ENCODE data around the gene CYB5A. TPM values are rescaled to one million over a fixed set of nuclear protein-coding genes. Genes with fewer than 3 reads are reported as not detected.

CYB5A gene
- total RNA-seq, 2 experiments from 2014 or later: 77.8 to 78.3 TPM

- no peak for DNase-seq
- H3K4me1 Mint-ChIP-seq (ENCODE audit: low read depth): peaks cover 32% of the 10 kb centered on the region
- intact Hi-C loops (cut with micrococcal nuclease): no loop called here
- H3K4me3 Mint-ChIP-seq: no peak overlapping the region
- no peaks in the 10 kb centered on the region for H3K9me3 Mint-ChIP-seq
- CTCF ChIA-PET: interaction anchor here (0.6 kb wide), 1 partner anchor 268 kb away, joined by 5 read pairs; no protein-coding TSS in a partner anchor
- H3K27me3 Mint-ChIP-seq (ENCODE audit: low read depth): no peaks in the 10 kb centered on the region
- H3K27ac Mint-ChIP-seq: no peak overlapping the region
- H3K36me3 Mint-ChIP-seq (ENCODE audit: low read depth): no peaks in the 10 kb centered on the region
Measured at GRCh38 chr18:74283646-74284045, 8.1 kb downstream of the CYB5A start.

- Mint-ChIP-seq H3K27me3 (ENCODE audit: low read depth) (no peaks in the 10 kb centered on the region), H3K4me3 (no peak overlapping the region), H3K36me3 (ENCODE audit: low read depth) (no peaks in the 10 kb centered on the region), H3K9me3 (no peaks in the 10 kb centered on the region), H3K4me1 (ENCODE audit: low read depth) (peaks cover 30% of the 10 kb centered on the region), H3K27ac (no peak overlapping the region)
- CTCF ChIA-PET: interaction anchor here (0.6 kb wide), 1 partner anchor 269 kb away, joined by 5 read pairs; no protein-coding TSS in a partner anchor
- intact Hi-C loops (cut with micrococcal nuclease): no loop called here
- DNase-seq: peak; percentile 13
Measured at GRCh38 chr18:74282755-74283554, 8.8 kb downstream of the CYB5A start.

GRCh38 chr18:74281980-74282754 is 9.6 kb downstream of the CYB5A start:
- Mint-ChIP-seq H3K27ac (no peak overlapping the region), H3K4me1 (ENCODE audit: low read depth) (peaks cover 22% of the 10 kb centered on the region), H3K27me3 (ENCODE audit: low read depth) (no peaks in the 10 kb centered on the region), H3K4me3 (no peak overlapping the region), H3K36me3 (ENCODE audit: low read depth) (peaks cover 5% of the 10 kb centered on the region), H3K9me3 (no peaks in the 10 kb centered on the region)
- intact Hi-C loops (cut with micrococcal nuclease): no loop called here
- CTCF ChIA-PET: no interaction called here
- no peak for DNase-seq

- no peak for DNase-seq
- CTCF ChIA-PET: no interaction called here
- Mint-ChIP-seq H3K9me3 (no peaks in the 10 kb centered on the region), H3K4me3 (no peak overlapping the region), H3K27me3 (ENCODE audit: low read depth) (no peaks in the 10 kb centered on the region), H3K4me1 (ENCODE audit: low read depth) (peaks cover 22% of the 10 kb centered on the region), H3K36me3 (ENCODE audit: low read depth) (peaks cover 5% of the 10 kb centered on the region), H3K27ac (no peak overlapping the region)
- intact Hi-C loops (cut with micrococcal nuclease): no loop called here
Measured at GRCh38 chr18:74281011-74281979, 10.5 kb downstream of the CYB5A start.

- Mint-ChIP-seq H3K4me3 (no peak overlapping the region), H3K27ac (no peak overlapping the region), H3K4me1 (ENCODE audit: low read depth) (peaks cover 22% of the 10 kb centered on the region), H3K36me3 (ENCODE audit: low read depth) (peaks cover 5% of the 10 kb centered on the region), H3K27me3 (ENCODE audit: low read depth) (no peaks in the 10 kb centered on the region), H3K9me3 (no peaks in the 10 kb centered on the region)
- CTCF ChIA-PET: no interaction called here
- DNase-seq: no peak
- intact Hi-C loops (cut with micrococcal nuclease): no loop called here
Measured at GRCh38 chr18:74278983-74279382, 12.8 kb downstream of the CYB5A start.

- no peaks in the 10 kb centered on the region for H3K9me3 Mint-ChIP-seq
- H3K4me1 Mint-ChIP-seq (ENCODE audit: low read depth): peaks cover 16% of the 10 kb centered on the region
- no peak overlapping the region for H3K27ac Mint-ChIP-seq
- CTCF ChIA-PET: no interaction called here
- H3K27me3 Mint-ChIP-seq (ENCODE audit: low read depth): no peaks in the 10 kb centered on the region
- intact Hi-C loops (cut with micrococcal nuclease): no loop called here
- no peak overlapping the region for H3K4me3 Mint-ChIP-seq
- peaks cover 5% of the 10 kb centered on the region for H3K36me3 Mint-ChIP-seq (ENCODE audit: low read depth)
- DNase-seq: no peak
Measured at GRCh38 chr18:74278058-74278457, 13.7 kb downstream of the CYB5A start.

GRCh38 chr18:74277296-74277695 is 14.5 kb downstream of the CYB5A start:
- Mint-ChIP-seq H3K27ac (no peak overlapping the region), H3K4me3 (no peak overlapping the region), H3K9me3 (no peaks in the 10 kb centered on the region), H3K4me1 (ENCODE audit: low read depth) (peaks cover 8% of the 10 kb centered on the region), H3K27me3 (ENCODE audit: low read depth) (no peaks in the 10 kb centered on the region), H3K36me3 (ENCODE audit: low read depth) (peaks cover 5% of the 10 kb centered on the region)
- DNase-seq: no peak
- CTCF ChIA-PET: no interaction called here
- intact Hi-C loops (cut with micrococcal nuclease): no loop called here

GRCh38 chr18:74276609-74277008 is 15.2 kb downstream of the CYB5A start:
- Mint-ChIP-seq H3K4me3 (no peak overlapping the region), H3K27ac (no peak overlapping the region), H3K36me3 (ENCODE audit: low read depth) (peaks cover 5% of the 10 kb centered on the region), H3K9me3 (no peaks in the 10 kb centered on the region), H3K4me1 (ENCODE audit: low read depth) (peaks cover 3% of the 10 kb centered on the region), H3K27me3 (ENCODE audit: low read depth) (no peaks in the 10 kb centered on the region)
- DNase-seq: no peak
- intact Hi-C loops (cut with micrococcal nuclease): no loop called here
- CTCF ChIA-PET: no interaction called here

GRCh38 chr18:74275736-74276135 is 16.0 kb downstream of the CYB5A start:
- H3K36me3 Mint-ChIP-seq (ENCODE audit: low read depth): peaks cover 5% of the 10 kb centered on the region
- H3K4me3 Mint-ChIP-seq: no peak overlapping the region
- no peaks in the 10 kb centered on the region for H3K27me3 Mint-ChIP-seq (ENCODE audit: low read depth)
- intact Hi-C loops (cut with micrococcal nuclease): no loop called here
- CTCF ChIA-PET: no interaction called here
- no peak overlapping the region for H3K27ac Mint-ChIP-seq
- no peaks in the 10 kb centered on the region for H3K9me3 Mint-ChIP-seq
- H3K4me1 Mint-ChIP-seq (ENCODE audit: low read depth): no peaks in the 10 kb centered on the region
- no peak for DNase-seq

GRCh38 chr18:74274700-74275099 is 17.1 kb downstream of the CYB5A start:
- CTCF ChIA-PET: no interaction called here
- H3K36me3 Mint-ChIP-seq (ENCODE audit: low read depth): peaks cover 5% of the 10 kb centered on the region

GRCh38 chr18:74273394-74273793 is 18.4 kb downstream of the CYB5A start:
- intact Hi-C loops (cut with micrococcal nuclease): no loop called here
- Mint-ChIP-seq H3K27me3 (ENCODE audit: low read depth) (no peaks in the 10 kb centered on the region), H3K9me3 (no peaks in the 10 kb centered on the region), H3K36me3 (ENCODE audit: low read depth) (peaks cover 5% of the 10 kb centered on the region), H3K4me1 (ENCODE audit: low read depth) (no peaks in the 10 kb centered on the region), H3K27ac (no peak overlapping the region), H3K4me3 (no peak overlapping the region)
- DNase-seq: no peak
- CTCF ChIA-PET: interaction anchor here (0.9 kb wide), 1 partner anchor 19 kb away, joined by 4 read pairs; no protein-coding TSS in a partner anchor

More at GRCh38 chr18:74274700-74275099, 17.1 kb downstream of the CYB5A start:
- intact Hi-C loops (cut with micrococcal nuclease): no loop called here
- Mint-ChIP-seq H3K4me3 (no peak overlapping the region), H3K27me3 (ENCODE audit: low read depth) (no peaks in the 10 kb centered on the region), H3K27ac (no peak overlapping the region), H3K4me1 (ENCODE audit: low read depth) (no peaks in the 10 kb centered on the region), H3K9me3 (no peaks in the 10 kb centered on the region)
- no peak for DNase-seq

GRCh38 chr18:74271635-74272034 is 20.1 kb downstream of the CYB5A start:
- H3K4me3 Mint-ChIP-seq: no peak overlapping the region
- intact Hi-C loops (cut with micrococcal nuclease): no loop called here
- no peak overlapping the region for H3K27ac Mint-ChIP-seq
- no peak for DNase-seq
- H3K4me1 Mint-ChIP-seq (ENCODE audit: low read depth): no peaks in the 10 kb centered on the region
- no peaks in the 10 kb centered on the region for H3K9me3 Mint-ChIP-seq
- no peaks in the 10 kb centered on the region for H3K36me3 Mint-ChIP-seq (ENCODE audit: low read depth)
- no peaks in the 10 kb centered on the region for H3K27me3 Mint-ChIP-seq (ENCODE audit: low read depth)
- CTCF ChIA-PET: no interaction called here
